Trophoblast cell (in vitro differentiated cells and primary cell): ENCODE results near the gene FHIT.

Experiments
- DNase-seq, 2 donors: peaks; one replicate each; pipeline ENCODE4 v3.0.0-alpha.2; 2016
- H2AFZ ChIP-seq: 2 replicates; pipeline ENCODE4 v1.6.1; 2013; ENCODE audit warnings: low read length, moderate library complexity, mild to moderate bottlenecking; ENCODE audit not compliant: insufficient read depth, poor library complexity
- H2AK5ac ChIP-seq: 2 replicates; pipeline ENCODE4 v1.6.1; 2013; ENCODE audit warnings: mild to moderate bottlenecking, low read length
- H2BK120ac ChIP-seq: 2 replicates; pipeline ENCODE4 v1.6.1; 2013; ENCODE audit warnings: low read length, mild to moderate bottlenecking, moderate library complexity; ENCODE audit not compliant: insufficient read depth, poor library complexity
- H2BK12ac ChIP-seq: 2 replicates; pipeline ENCODE4 v1.6.1; 2013; ENCODE audit warnings: mild to moderate bottlenecking, low read length, moderate library complexity
- H2BK5ac ChIP-seq: 2 replicates; pipeline ENCODE4 v1.6.1; 2013; ENCODE audit warnings: low read length, low read depth, moderate library complexity, mild to moderate bottlenecking; ENCODE audit not compliant: poor library complexity
- H3K14ac ChIP-seq: 2 replicates; pipeline ENCODE4 v1.6.1; 2013; ENCODE audit warnings: mild to moderate bottlenecking, low read length
- H3K18ac ChIP-seq: 2 replicates; pipeline ENCODE4 v1.6.1; 2013; ENCODE audit warnings: mild to moderate bottlenecking, low read length
- H3K23ac ChIP-seq: 2 replicates; pipeline ENCODE4 v1.6.1; 2013; ENCODE audit warnings: low read length
- H3K27ac ChIP-seq: 2 replicates; pipeline ENCODE4 v1.5.1; 2013; ENCODE audit warnings: low read depth, mild to moderate bottlenecking, inconsistent platforms, low read length, moderate library complexity
- H3K27me3 ChIP-seq: 2 replicates; pipeline ENCODE4 v1.6.1; 2013; ENCODE audit warnings: inconsistent platforms, mild to moderate bottlenecking, low read length, moderate library complexity; ENCODE audit not compliant: insufficient read depth
- H3K36me3 ChIP-seq, 2 experiments: 1 replicate in 1 of 2; 2 replicates in 1 of 2; pipeline ENCODE4 v1.6.1; 2013; ENCODE audit warnings: low read length in 2 of 2, mild to moderate bottlenecking in 2 of 2, moderate library complexity in 1 of 2; ENCODE audit not compliant: insufficient read depth in 2 of 2, control insufficient read depth in 1 of 2
- H3K4ac ChIP-seq: 2 replicates; pipeline ENCODE4 v1.6.1; 2013; ENCODE audit warnings: low read depth, mild to moderate bottlenecking, low read length, moderate library complexity
- H3K4me1 ChIP-seq, 2 experiments: 1 replicate in 1 of 2; 2 replicates in 1 of 2; pipeline ENCODE4 v1.6.1; 2013; ENCODE audit warnings: low read length in 2 of 2, mild to moderate bottlenecking in 2 of 2, moderate library complexity in 1 of 2; ENCODE audit not compliant: insufficient read depth in 2 of 2, control insufficient read depth in 1 of 2
- H3K4me2 ChIP-seq: 2 replicates; pipeline ENCODE4 v1.6.1; 2013; ENCODE audit warnings: inconsistent platforms, mild to moderate bottlenecking, low read length, moderate library complexity
- H3K4me3 ChIP-seq: 2 replicates; pipeline ENCODE4 v1.5.1; 2013; ENCODE audit warnings: mild to moderate bottlenecking, low read depth, low read length, inconsistent platforms
- H3K79me1 ChIP-seq: one replicate; pipeline ENCODE4 v1.6.1; 2013; ENCODE audit warnings: low read length
- H3K79me2 ChIP-seq: 2 replicates; pipeline ENCODE4 v1.6.1; 2013; ENCODE audit warnings: low read length, mild to moderate bottlenecking; ENCODE audit not compliant: control insufficient read depth, insufficient read depth, poor library complexity
- H3K9ac ChIP-seq: 2 replicates; pipeline ENCODE4 v1.6.1; 2013; ENCODE audit warnings: mild to moderate bottlenecking, low read length
- H3K9me3 ChIP-seq: 2 replicates; pipeline ENCODE4 v1.6.1; 2013; ENCODE audit warnings: low read depth, mild to moderate bottlenecking, control low read depth, inconsistent platforms, low read length; ENCODE audit not compliant: insufficient read depth
- H4K12ac ChIP-seq: 2 replicates; pipeline ENCODE4 v1.6.1; 2013; ENCODE audit warnings: low read depth, mild to moderate bottlenecking, low read length, moderate library complexity
- H4K8ac ChIP-seq: 2 replicates; pipeline ENCODE4 v1.6.1; 2013; ENCODE audit warnings: low read depth, mild to moderate bottlenecking, low read length, moderate library complexity
- H4K91ac ChIP-seq: one replicate; pipeline ENCODE4 v1.6.1; 2013; ENCODE audit warnings: low read depth, mild to moderate bottlenecking, low read length, moderate library complexity
- WGBS: extraction: QIAGEN DNeasy Blood & Tissue Kit; methylation state at CpG from one replicate; pipeline ENCODE4 v1.1.7; 2013; ENCODE audit warnings: missing lambda C conversion rate; ENCODE audit not compliant: insufficient read length, insufficient coverage; ENCODE audit errors: extremely low coverage; 5-methylcytosine and 5-hydroxymethylcytosine counted together

The FHIT gene

DNA sequence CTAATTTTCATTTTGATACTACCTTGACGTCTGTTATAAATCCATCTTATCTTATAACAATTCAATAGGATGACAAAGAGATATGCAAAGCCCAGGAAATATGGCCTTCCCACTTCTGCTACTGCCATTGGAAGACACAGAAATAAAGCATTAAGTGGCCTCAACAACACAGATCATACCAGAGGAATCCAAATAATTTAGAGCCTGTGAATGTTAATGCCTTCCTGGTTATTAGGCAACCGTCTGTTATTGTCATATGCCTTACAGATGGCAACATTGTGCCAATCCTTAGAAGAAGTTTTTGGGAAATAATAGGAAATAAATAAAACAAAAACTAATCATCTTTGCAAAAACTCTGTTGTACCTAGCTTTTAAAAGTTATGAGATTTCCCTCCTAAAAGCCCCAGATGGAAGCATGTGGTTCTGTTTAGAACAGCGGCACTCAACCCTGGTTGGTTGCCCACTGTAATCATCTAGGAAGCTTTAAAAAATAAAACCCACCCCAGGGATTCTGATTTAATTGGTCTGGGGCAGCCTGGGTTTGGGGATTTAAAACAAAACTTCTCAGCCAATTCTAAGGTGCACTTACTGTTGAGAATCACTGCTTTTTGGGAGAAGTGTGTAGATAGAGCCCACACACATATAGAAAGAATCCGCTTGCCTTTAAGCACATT lies 1496.7 kb downstream of the FHIT start:
- Histone ChIP-seq H3K79me1 (no peaks in the 10 kb centered on the region), H3K27ac (no peak overlapping the region), H2BK5ac (no peak overlapping the region), H4K91ac (no peak overlapping the region), H3K18ac (no peak overlapping the region), H3K4ac (no peak overlapping the region), H3K9me3 (no peaks in the 10 kb centered on the region), H3K4me1 (peaks cover 5 to 8% of the 10 kb centered on the region in 2 experiments), H4K8ac (no peak overlapping the region), H3K36me3 (no peaks in the 10 kb centered on the region), H3K14ac (no peak overlapping the region), H3K4me3 (no peak overlapping the region), H2AK5ac (no peak overlapping the region), H2BK120ac (no peak overlapping the region), H3K23ac (no peak overlapping the region), H3K79me2 (no peaks in the 10 kb centered on the region), H2AFZ (no peak overlapping the region), H4K12ac (no peak overlapping the region), H3K27me3 (no peaks in the 10 kb centered on the region), H2BK12ac (no peak overlapping the region), H3K9ac (no peak overlapping the region), H3K4me2 (no peak overlapping the region)
- WGBS = no CpG with 5 or more reads among the region's 4 CpGs
- peak in 1 of 2 donors; percentile 50 for DNase-seq

DNA sequence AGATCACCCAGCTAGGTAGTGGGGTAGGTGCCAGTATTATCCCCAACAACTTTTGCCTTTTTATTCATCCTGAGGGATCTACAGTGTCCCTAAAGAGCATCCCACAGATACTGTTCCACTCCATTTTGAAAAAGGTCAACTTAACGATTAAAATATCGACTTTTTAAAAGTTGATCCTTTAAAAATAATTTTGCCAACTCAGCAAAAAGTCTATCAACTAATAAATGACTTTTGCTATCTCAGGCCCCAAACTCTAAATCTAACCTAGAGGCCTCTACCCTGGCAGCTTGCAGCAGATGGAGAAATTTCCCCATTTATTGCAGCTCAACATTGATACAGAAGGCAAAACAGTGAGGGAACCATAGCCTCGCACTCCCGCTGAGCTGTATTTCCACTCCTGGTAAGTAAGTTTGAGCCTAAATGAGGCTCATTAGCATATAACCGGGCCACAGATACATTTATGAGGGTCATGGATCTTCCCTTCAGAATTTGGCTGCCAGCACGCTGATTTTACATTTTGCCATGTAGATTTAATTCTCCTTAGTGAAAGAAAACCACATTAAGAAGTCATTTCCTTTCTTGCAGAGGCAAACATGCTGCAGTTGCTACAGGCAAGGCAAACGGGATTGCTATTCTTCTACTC lies 1497.3 kb downstream of the FHIT start:
- H3K9me3 ChIP-seq = no peaks in the 10 kb centered on the region
- no peak overlapping the region for H2AK5ac ChIP-seq
- H3K36me3 ChIP-seq = no peaks in the 10 kb centered on the region
- H4K12ac ChIP-seq = no peak overlapping the region
- H2BK120ac ChIP-seq = no peak overlapping the region
- H2BK5ac ChIP-seq = no peak overlapping the region
- H3K18ac ChIP-seq = no peak overlapping the region
- H3K14ac ChIP-seq = no peak overlapping the region
- no peaks in the 10 kb centered on the region for H3K79me1 ChIP-seq
- H4K91ac ChIP-seq = no peak overlapping the region
- no peak overlapping the region for H3K27ac ChIP-seq
- WGBS = no CpG with 5 or more reads among the region's 7 CpGs
- no peak overlapping the region for H4K8ac ChIP-seq
- H3K27me3 ChIP-seq = no peaks in the 10 kb centered on the region
- peaks cover 5 to 8% of the 10 kb centered on the region in 2 experiments for H3K4me1 ChIP-seq
- H3K79me2 ChIP-seq = no peaks in the 10 kb centered on the region
- no peak overlapping the region for H3K9ac ChIP-seq
- no peak overlapping the region for H2BK12ac ChIP-seq
- no peak for DNase-seq
- no peak overlapping the region for H3K23ac ChIP-seq
- no peak overlapping the region for H3K4me2 ChIP-seq
- H2AFZ ChIP-seq = no peak overlapping the region
- no peak overlapping the region for H3K4me3 ChIP-seq
- H3K4ac ChIP-seq = no peak overlapping the region

DNA sequence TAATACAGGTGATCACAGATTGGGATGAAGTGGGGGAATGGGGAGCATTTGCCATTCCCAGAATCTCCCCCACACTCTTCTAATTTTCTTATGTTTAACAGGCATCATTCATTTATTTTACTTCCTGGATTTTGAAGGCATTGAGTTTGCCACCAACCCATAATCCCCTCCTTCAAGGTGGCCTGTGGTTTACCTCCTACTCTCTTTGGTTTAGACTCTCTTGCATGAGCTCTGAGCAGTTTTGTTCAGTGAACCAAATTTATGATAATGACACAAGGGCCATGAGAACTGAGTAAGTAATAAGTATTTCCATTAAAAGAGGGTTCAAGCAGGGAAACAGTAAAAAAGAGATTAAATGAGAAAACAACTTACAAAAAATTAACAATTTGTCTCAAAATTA lies 1498.3 kb downstream of the FHIT start:
- Histone ChIP-seq H3K79me1 (no peaks in the 10 kb centered on the region), H3K4me2 (no peak overlapping the region), H4K91ac (no peak overlapping the region), H2BK12ac (no peak overlapping the region), H3K79me2 (no peaks in the 10 kb centered on the region), H3K9ac (no peak overlapping the region), H2BK120ac (no peak overlapping the region), H3K36me3 (no peaks in the 10 kb centered on the region), H4K12ac (no peak overlapping the region), H3K4me3 (no peak overlapping the region), H3K27ac (no peak overlapping the region), H2AFZ (no peak overlapping the region), H3K27me3 (no peaks in the 10 kb centered on the region), H3K4me1 (peaks cover 5 to 8% of the 10 kb centered on the region in 2 experiments), H4K8ac (no peak overlapping the region), H3K23ac (no peak overlapping the region), H3K4ac (no peak overlapping the region), H3K18ac (no peak overlapping the region), H3K14ac (no peak overlapping the region), H3K9me3 (no peaks in the 10 kb centered on the region), H2BK5ac (no peak overlapping the region), H2AK5ac (no peak overlapping the region)
- DNase-seq = no peak

DNA sequence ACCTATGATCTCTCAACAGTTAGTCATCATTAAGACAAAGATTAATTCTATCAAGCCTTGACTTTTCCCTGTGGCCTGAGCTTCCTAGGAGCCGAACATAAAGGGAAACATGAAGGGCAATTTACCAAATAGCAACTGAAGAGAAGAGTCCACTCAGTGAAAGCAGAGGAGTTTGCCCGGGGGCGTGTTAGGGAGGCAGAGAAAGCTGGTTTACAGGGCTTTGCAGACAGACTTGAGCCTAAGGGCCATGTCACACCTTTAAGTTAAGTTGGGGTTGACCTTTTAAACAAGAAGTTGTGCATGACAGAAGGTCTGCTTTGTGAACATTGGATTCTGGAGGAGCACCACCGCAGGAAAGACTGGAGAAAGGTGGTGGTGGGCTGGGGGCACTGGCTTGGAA lies 1499.6 kb downstream of the FHIT start:
- Histone ChIP-seq H3K14ac (no peak overlapping the region), H3K4me3 (no peak overlapping the region), H2AFZ (no peak overlapping the region), H2BK12ac (no peak overlapping the region), H3K27ac (no peak overlapping the region), H4K12ac (no peak overlapping the region), H3K27me3 (no peaks in the 10 kb centered on the region), H3K79me2 (no peaks in the 10 kb centered on the region), H3K79me1 (no peaks in the 10 kb centered on the region), H2AK5ac (no peak overlapping the region), H3K18ac (no peak overlapping the region), H3K9me3 (no peaks in the 10 kb centered on the region), H3K4me2 (no peak overlapping the region), H4K8ac (no peak overlapping the region), H2BK5ac (no peak overlapping the region), H2BK120ac (peak overlapping the region; percentile 24), H4K91ac (no peak overlapping the region), H3K9ac (no peak overlapping the region), H3K4ac (no peak overlapping the region), H3K36me3 (no peaks in the 10 kb centered on the region), H3K4me1 (peaks cover 5 to 8% of the 10 kb centered on the region in 2 experiments), H3K23ac (no peak overlapping the region)
- DNase-seq = peak; percentile 11 to 24
- no CpG with 5 or more reads among the region's 4 CpGs for WGBS
